Measurements from ENCODE around the gene PHLDB2. TPM values are rescaled to one million over a fixed set of nuclear protein-coding genes. Genes with fewer than 3 reads are reported as not detected.

PHLDB2 gene
- total RNA-seq, 1 experiment from 2014 or later: 30.7 TPM

DNA sequence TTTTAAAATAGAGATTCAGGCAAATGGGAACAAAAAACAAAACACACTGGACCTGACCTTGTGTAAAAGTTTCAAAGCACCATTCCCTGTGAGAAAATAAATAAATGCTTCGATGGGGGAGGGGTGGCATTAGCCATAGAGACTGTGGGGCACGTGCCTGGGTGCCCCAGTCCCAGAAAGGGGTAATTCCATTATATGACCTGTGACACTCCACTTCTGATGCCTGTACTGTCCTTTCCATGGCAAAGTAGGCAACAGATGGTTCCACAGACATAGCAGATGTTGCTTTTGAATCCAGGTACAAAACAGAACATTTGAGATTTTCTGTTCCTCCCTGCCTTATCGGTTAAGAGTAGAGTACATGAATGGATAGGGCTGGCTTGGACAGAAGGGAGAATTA, 3.9 kb downstream of the PHLDB2 start:
- TF ChIP-seq, protein P1, sequence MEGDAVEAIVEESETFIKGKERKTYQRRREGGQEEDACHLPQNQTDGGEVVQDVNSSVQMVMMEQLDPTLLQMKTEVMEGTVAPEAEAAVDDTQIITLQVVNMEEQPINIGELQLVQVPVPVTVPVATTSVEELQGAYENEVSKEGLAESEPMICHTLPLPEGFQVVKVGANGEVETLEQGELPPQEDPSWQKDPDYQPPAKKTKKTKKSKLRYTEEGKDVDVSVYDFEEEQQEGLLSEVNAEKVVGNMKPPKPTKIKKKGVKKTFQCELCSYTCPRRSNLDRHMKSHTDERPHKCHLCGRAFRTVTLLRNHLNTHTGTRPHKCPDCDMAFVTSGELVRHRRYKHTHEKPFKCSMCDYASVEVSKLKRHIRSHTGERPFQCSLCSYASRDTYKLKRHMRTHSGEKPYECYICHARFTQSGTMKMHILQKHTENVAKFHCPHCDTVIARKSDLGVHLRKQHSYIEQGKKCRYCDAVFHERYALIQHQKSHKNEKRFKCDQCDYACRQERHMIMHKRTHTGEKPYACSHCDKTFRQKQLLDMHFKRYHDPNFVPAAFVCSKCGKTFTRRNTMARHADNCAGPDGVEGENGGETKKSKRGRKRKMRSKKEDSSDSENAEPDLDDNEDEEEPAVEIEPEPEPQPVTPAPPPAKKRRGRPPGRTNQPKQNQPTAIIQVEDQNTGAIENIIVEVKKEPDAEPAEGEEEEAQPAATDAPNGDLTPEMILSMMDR (IDR thresholded peaks at IDR 0.05; ENCODE audit: unreplicated experiment): no peak
- Mint-ChIP-seq H3K36me3 (ENCODE audit: insufficient read depth, unreplicated experiment) (peaks cover 30% of the 10 kb centered on the region), H3K27me3 (ENCODE audit: unreplicated experiment) (no peaks in the 10 kb centered on the region), H3K4me1 (ENCODE audit: low read depth, unreplicated experiment) (peaks cover 60% of the 10 kb centered on the region), H3K9me3 (ENCODE audit: low read depth, unreplicated experiment) (no peaks in the 10 kb centered on the region), H3K4me3 (ENCODE audit: low read depth, unreplicated experiment) (no peak overlapping the region), H3K27ac (ENCODE audit: unreplicated experiment) (peak overlapping the region; percentile 12)
- intact Hi-C loops (cut with micrococcal nuclease; ENCODE audit: unreplicated experiment): loop anchor here (5.0 kb wide), 1 partner anchor 126 kb away; no protein-coding TSS in a partner anchor
- no peak for DNase-seq
- no TSS peak for BruUV-seq (replicated peaks)
- CTCF ChIA-PET: interaction anchor here (1.7 to 2.6 kb wide), 2 partner anchors 105 to 146 kb away, joined by 3 to 18 read pairs; no protein-coding TSS in a partner anchor

DNA sequence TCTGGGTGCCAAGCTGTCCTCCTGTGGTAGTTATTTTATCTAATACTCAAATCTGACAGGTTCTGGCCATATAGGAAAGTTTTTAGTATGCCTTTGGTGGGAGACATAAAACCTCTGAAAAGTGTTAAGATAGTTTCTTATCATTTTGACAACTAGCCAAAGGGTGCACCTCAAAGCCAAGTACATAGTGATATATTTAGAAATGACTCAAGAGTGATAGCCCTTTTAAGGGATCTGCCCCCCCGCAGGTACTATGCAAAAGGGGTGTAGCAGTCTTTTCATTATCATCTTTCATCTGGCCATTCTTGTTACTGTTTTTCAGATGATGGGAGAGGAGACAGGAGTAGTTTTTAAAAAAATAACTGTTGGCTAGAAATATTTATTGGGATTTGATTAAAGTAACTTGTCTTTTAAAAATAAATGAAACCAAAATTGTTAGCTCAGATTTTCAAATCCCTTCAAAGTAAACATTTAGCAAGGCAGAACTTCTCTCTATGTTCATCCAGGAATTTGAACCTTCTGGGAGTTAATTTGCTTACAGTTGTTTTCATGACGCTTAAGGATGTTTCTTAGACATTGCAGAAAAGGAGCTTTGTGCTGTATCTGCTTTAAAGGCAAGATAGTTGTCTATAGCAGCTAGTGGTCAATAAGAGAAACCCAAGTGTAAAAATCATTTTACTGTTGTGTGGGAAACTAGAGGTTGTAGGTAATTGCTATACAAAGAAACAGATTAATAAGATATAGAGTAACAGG, 5.1 kb downstream of the PHLDB2 start:
- peaks cover 27% of the 10 kb centered on the region for H3K36me3 Mint-ChIP-seq (ENCODE audit: insufficient read depth, unreplicated experiment)
- H3K9me3 Mint-ChIP-seq (ENCODE audit: low read depth, unreplicated experiment): no peaks in the 10 kb centered on the region
- no peak for DNase-seq
- no TSS peak for BruUV-seq (replicated peaks)
- H3K4me3 Mint-ChIP-seq (ENCODE audit: low read depth, unreplicated experiment): no peak overlapping the region
- H3K27ac Mint-ChIP-seq (ENCODE audit: unreplicated experiment): peak overlapping the region; percentile 75
- peaks cover 63% of the 10 kb centered on the region for H3K4me1 Mint-ChIP-seq (ENCODE audit: low read depth, unreplicated experiment)
- H3K27me3 Mint-ChIP-seq (ENCODE audit: unreplicated experiment): no peaks in the 10 kb centered on the region
- TF ChIP-seq, protein P1 (IDR thresholded peaks at IDR 0.05; ENCODE audit: unreplicated experiment): no peak
- intact Hi-C loops (cut with micrococcal nuclease; ENCODE audit: unreplicated experiment): loop anchor here (5.0 kb wide), 1 partner anchor 127 kb away; no protein-coding TSS in a partner anchor
- CTCF ChIA-PET: interaction anchor here (0.7 to 2.6 kb wide), 7 partner anchors 41 to 179 kb away, joined by 3 to 18 read pairs (median 4); partner anchors contain the start of gene ABHD10

DNA sequence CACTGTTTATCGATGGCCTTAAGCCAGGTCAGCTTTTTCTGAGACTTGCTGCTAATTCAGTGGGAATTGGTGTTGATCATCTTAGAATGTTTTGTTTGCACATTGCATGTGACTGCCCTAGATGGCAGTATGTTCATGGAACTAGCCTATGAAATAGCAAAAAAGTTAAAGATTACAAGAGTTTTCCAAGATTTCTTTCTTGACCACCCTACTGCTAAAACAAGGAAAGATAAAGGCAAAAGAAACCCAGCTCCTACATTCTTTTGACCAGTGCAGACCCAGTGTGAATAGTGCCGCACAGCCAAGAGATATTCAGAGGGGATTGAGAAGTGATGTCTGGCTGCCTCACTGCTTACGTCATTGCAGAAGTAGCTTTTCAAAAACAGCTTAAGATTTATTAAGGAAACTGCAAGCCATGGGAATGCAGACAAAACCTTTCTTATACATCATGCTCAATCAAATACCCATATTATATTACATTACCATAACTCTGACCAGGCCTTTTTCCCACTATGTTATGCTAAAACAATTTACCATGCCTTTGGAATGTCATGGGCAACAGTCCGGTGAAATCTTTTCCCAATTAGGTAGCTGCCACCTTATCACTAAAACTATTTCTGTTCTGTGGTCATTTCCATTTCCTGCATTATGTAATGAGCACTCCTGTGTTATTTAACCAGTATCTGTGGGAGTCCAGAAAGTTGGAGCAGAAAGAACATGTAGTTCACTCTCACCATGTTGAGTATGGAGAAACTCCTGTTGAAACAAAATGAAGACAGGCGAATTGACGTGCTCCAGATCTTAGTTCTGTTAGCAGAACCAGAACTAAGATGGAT, 6.0 kb downstream of the PHLDB2 start:
- TF ChIP-seq, protein P1 (IDR thresholded peaks at IDR 0.05; ENCODE audit: unreplicated experiment): no peak
- H3K9me3 Mint-ChIP-seq (ENCODE audit: low read depth, unreplicated experiment): no peaks in the 10 kb centered on the region

DNA sequence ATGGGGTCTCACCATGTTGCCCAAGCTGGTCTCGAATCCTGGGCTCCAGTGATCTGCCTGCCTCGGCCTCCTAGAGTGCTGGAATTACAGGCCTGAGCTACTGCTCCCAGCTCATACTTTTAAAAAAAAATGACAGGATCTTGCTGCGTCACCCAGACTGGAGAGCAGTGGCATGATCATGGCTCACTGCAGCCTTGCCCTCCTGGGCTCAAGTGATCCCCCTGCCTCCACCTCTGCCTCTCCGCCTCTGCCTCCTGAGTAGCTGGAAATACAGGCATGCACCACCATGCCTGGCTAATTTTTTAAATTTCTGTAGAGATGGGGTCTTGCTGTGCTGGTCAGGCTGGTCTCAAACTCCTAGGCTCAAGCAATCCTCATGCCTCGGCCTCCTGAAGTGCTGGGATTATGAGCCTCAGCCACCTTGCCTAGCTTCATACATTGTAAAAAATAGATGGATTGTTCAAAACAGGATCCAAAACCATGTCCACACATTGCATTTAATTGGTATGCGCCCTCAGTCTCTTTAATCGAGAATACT, 8.9 kb downstream of the PHLDB2 start:
- H3K4me1 Mint-ChIP-seq (ENCODE audit: low read depth, unreplicated experiment): peaks cover 62% of the 10 kb centered on the region
- CTCF ChIA-PET: interaction anchor here (1.0 kb wide), 1 partner anchor 129 kb away, joined by 3 read pairs; no protein-coding TSS in a partner anchor
- no peaks in the 10 kb centered on the region for H3K9me3 Mint-ChIP-seq (ENCODE audit: low read depth, unreplicated experiment)
- no TSS peak for BruUV-seq (replicated peaks)
- H3K4me3 Mint-ChIP-seq (ENCODE audit: low read depth, unreplicated experiment): no peak overlapping the region
- H3K27ac Mint-ChIP-seq (ENCODE audit: unreplicated experiment): no peak overlapping the region
- intact Hi-C loops (cut with micrococcal nuclease; ENCODE audit: unreplicated experiment): no loop called here
- TF ChIP-seq, protein P1 (IDR thresholded peaks at IDR 0.05; ENCODE audit: unreplicated experiment): no peak
- H3K36me3 Mint-ChIP-seq (ENCODE audit: insufficient read depth, unreplicated experiment): peaks cover 4% of the 10 kb centered on the region
- no peak for DNase-seq
- H3K27me3 Mint-ChIP-seq (ENCODE audit: unreplicated experiment): no peaks in the 10 kb centered on the region

More for the DNA sequence above, 6.0 kb downstream of the PHLDB2 start:
- peaks cover 18% of the 10 kb centered on the region for H3K36me3 Mint-ChIP-seq (ENCODE audit: insufficient read depth, unreplicated experiment)
- CTCF ChIA-PET: interaction anchor here (0.7 to 2.6 kb wide), 8 partner anchors 9 to 178 kb away, joined by 3 to 18 read pairs (median 4); partner anchors contain the start of gene ABHD10
- intact Hi-C loops (cut with micrococcal nuclease; ENCODE audit: unreplicated experiment): loop anchor here (5.0 kb wide), 1 partner anchor 128 kb away; no protein-coding TSS in a partner anchor
- peak; percentile 11 for DNase-seq
- BruUV-seq (replicated peaks): no TSS peak
- peaks cover 72% of the 10 kb centered on the region for H3K4me1 Mint-ChIP-seq (ENCODE audit: low read depth, unreplicated experiment)
- H3K27ac Mint-ChIP-seq (ENCODE audit: unreplicated experiment): peak overlapping the region; percentile 75
- no peaks in the 10 kb centered on the region for H3K27me3 Mint-ChIP-seq (ENCODE audit: unreplicated experiment)
- peak overlapping the region; percentile 17 for H3K4me3 Mint-ChIP-seq (ENCODE audit: low read depth, unreplicated experiment)

Data from Calu3 (cell line).